Liver (tissue), 9 donors: ENCODE measurements around the gene CELF5. TPM values are rescaled to one million over a fixed set of nuclear protein-coding genes. Genes with fewer than 3 reads are reported as not detected.
"Not testable (repeated sequence)": the region's sequence is repeated elsewhere in the genome, so short reads cannot be mapped to it uniquely, and the experiment has no call there.

Source experiments
- DNase-seq: peaks from one replicate; pipeline ENCODE4 v3.0.0-alpha.2; 2017; ENCODE audit warnings: low spot score
- H3K27ac ChIP-seq, 2 donors: one replicate each; pipeline ENCODE4 v1.7.0; 2013; ENCODE audit warnings: inconsistent platforms in 2 of 2, low read length in 2 of 2, control low read depth in 1 of 2, low read depth in 1 of 2, mild to moderate bottlenecking in 1 of 2
- H3K27me3 ChIP-seq, 4 donors: one replicate each; pipeline versions ENCODE4 v1.6.1 to v1.7.0; 2013; ENCODE audit warnings: low read length in 3 of 4, inconsistent platforms in 1 of 4, mild to moderate bottlenecking in 1 of 4, moderate library complexity in 1 of 4; ENCODE audit not compliant: control insufficient read depth in 4 of 4, insufficient read depth in 4 of 4
- H3K36me3 ChIP-seq, 4 donors: one replicate each; pipeline versions ENCODE4 v1.6.1 to v1.7.0; 2013; ENCODE audit warnings: low read length in 3 of 4, mild to moderate bottlenecking in 3 of 4, low read depth in 1 of 4, moderate library complexity in 1 of 4; ENCODE audit not compliant: control insufficient read depth in 4 of 4, insufficient read depth in 3 of 4
- H3K4me1 ChIP-seq, 4 donors: one replicate each; pipeline versions ENCODE4 v1.6.1 to v1.7.0; 2013; ENCODE audit warnings: low read length in 3 of 4, mild to moderate bottlenecking in 3 of 4, moderate library complexity in 1 of 4; ENCODE audit not compliant: control insufficient read depth in 4 of 4, insufficient read depth in 4 of 4
- H3K4me3 ChIP-seq, 3 donors: one replicate each; pipeline versions ENCODE4 v1.6.1 to v1.7.0; 2013; ENCODE audit warnings: low read length in 3 of 3, control low read depth in 1 of 3, low read depth in 1 of 3, mild to moderate bottlenecking in 1 of 3
- H3K9ac ChIP-seq, 2 donors: one replicate each; pipeline ENCODE4 v1.7.0; 2013; ENCODE audit warnings: low read length in 2 of 2, mild to moderate bottlenecking in 2 of 2, moderate library complexity in 2 of 2, control low read depth in 1 of 2, low read depth in 1 of 2
- H3K9me3 ChIP-seq, 4 donors: one replicate each; pipeline versions ENCODE4 v1.6.1 to v1.7.0; 2013; ENCODE audit warnings: low read length in 3 of 4; ENCODE audit not compliant: control insufficient read depth in 4 of 4
- ATF3 ChIP-seq: IDR thresholded peaks from 2 replicates; pipeline ENCODE4 v1.6.1; 2016; ENCODE audit warnings: antibody characterized with exemption
- CTCF ChIP-seq: fragments of 150-350 bp; IDR thresholded peaks from 2 replicates; pipeline ENCODE4 v1.5.1; 2017; ENCODE audit warnings: improper control_type of control experiment, low read depth, low read length; ENCODE audit not compliant: missing input control
- EGR1 ChIP-seq, 2 donors: IDR thresholded peaks; 2 replicates each; pipeline ENCODE4 v1.6.1; 2016 to 2018; ENCODE audit warnings: antibody characterized with exemption in 2 of 2, low read depth in 2 of 2
- FOXA1 ChIP-seq: IDR thresholded peaks from 2 replicates; pipeline ENCODE4 v1.6.1; 2016; ENCODE audit warnings: antibody characterized with exemption
- FOXA2 ChIP-seq: IDR thresholded peaks from 2 replicates; pipeline ENCODE4 v1.6.1; 2016; ENCODE audit warnings: antibody characterized with exemption
- GABPA ChIP-seq, 2 donors: IDR thresholded peaks in 1 of 2; conservative IDR thresholded peaks in 1 of 2; 2 replicates each; pipeline ENCODE4 v1.6.1; 2016; ENCODE audit warnings: antibody characterized with exemption in 2 of 2, mild to moderate bottlenecking in 1 of 2, moderate library complexity in 1 of 2
- HNF4A ChIP-seq, 2 donors: conservative IDR thresholded peaks; 2 replicates each; pipeline ENCODE4 v1.6.1; 2016; ENCODE audit warnings: antibody characterized with exemption in 2 of 2, mild to moderate bottlenecking in 2 of 2
- HNF4G ChIP-seq: IDR thresholded peaks from 2 replicates; pipeline ENCODE4 v1.6.1; 2016; ENCODE audit warnings: antibody characterized with exemption
- JUND ChIP-seq, 2 donors: IDR thresholded peaks; 2 replicates each; pipeline ENCODE4 v1.6.1; 2016; ENCODE audit warnings: antibody characterized with exemption in 2 of 2
- MAX ChIP-seq: IDR thresholded peaks from 2 replicates; pipeline ENCODE4 v1.6.1; 2016; ENCODE audit warnings: antibody characterized with exemption
- NR2F2 ChIP-seq: IDR thresholded peaks from 2 replicates; pipeline ENCODE4 v1.6.1; 2016; ENCODE audit warnings: antibody characterized with exemption
- RAD21 ChIP-seq, 2 donors: IDR thresholded peaks; 2 replicates each; pipeline ENCODE4 v1.6.1; 2016; ENCODE audit warnings: antibody characterized with exemption in 2 of 2, mild to moderate bottlenecking in 2 of 2
- REST ChIP-seq: IDR thresholded peaks from 2 replicates; pipeline ENCODE4 v1.6.1; 2016; ENCODE audit warnings: antibody characterized with exemption, mild to moderate bottlenecking
- RXRA ChIP-seq, 2 donors: IDR thresholded peaks; 2 replicates each; pipeline ENCODE4 v1.6.1; 2017 to 2018; ENCODE audit warnings: antibody characterized with exemption in 2 of 2, mild to moderate bottlenecking in 1 of 2
- SP1 ChIP-seq: IDR thresholded peaks from 2 replicates; pipeline ENCODE4 v1.6.1; 2018; ENCODE audit warnings: antibody characterized with exemption, mild to moderate bottlenecking
- TAF1 ChIP-seq: conservative IDR thresholded peaks from 2 replicates; pipeline ENCODE4 v1.6.1; 2016; ENCODE audit warnings: antibody characterized with exemption, mild to moderate bottlenecking
- YY1 ChIP-seq: IDR thresholded peaks from 2 replicates; pipeline ENCODE4 v1.6.1; 2016; ENCODE audit warnings: antibody characterized with exemption, mild to moderate bottlenecking
- ZBTB33 ChIP-seq: IDR thresholded peaks from 2 replicates; pipeline ENCODE4 v1.6.1; 2016; ENCODE audit warnings: antibody characterized with exemption
- WGBS: extraction: QIAGEN DNeasy Blood & Tissue Kit; methylation state at CpG from one replicate; pipeline ENCODE4 v1.1.7; 2013; 5-methylcytosine and 5-hydroxymethylcytosine counted together
- polyA plus RNA-seq, 2 donors: library from polyadenylated mRNA; stranded (reverse) in 1 of 2; unstranded in 1 of 2; fragments of 200-250 nt in 1 of 2; fragments of >200 nt in 1 of 2; fragmentation: Nextera tagmentation in 1 of 2; extraction: Ambion mirVana in 1 of 2; gene quantifications; one replicate each; pipeline versions ENCODE4 v1.2.1 to v1.2.3, GENCODE V29; 2013 to 2015
- total RNA-seq, 2 donors: library from RNA; depleted of rRNA; stranded (reverse); fragments of >200 nt; gene quantifications; one replicate each; pipeline ENCODE4 v1.2.3, GENCODE V29; 2014
- donor health status: healthy.
- donor health status: healthy.
- donor health status: healthy.
- donor health status: healthy.
- donor health status: healthy.

The CELF5 gene
- total and polyA plus RNA-seq, 4 donors = 0.06 to 0.50 (median 0.26) TPM

GRCh38 chr19:3328743-3329142, 104.3 kb downstream of the CELF5 start:
- H3K27ac ChIP-seq = no peak overlapping the region
- no peak for DNase-seq
- no peaks in the 10 kb centered on the region for H3K9me3 ChIP-seq
- H3K36me3 ChIP-seq = no peaks in the 10 kb centered on the region
- TF ChIP-seq SP1 (no peak), MAX (no peak), RAD21 (IDR thresholded peaks at IDR 0.05) (no peak), ATF3 (no peak), REST (no peak), GABPA (IDR thresholded peaks at IDR 0.05 in 1 of 2, conservative IDR thresholded peaks at IDR 0.05 in 1 of 2) (no peak), NR2F2 (no peak), HNF4A (conservative IDR thresholded peaks at IDR 0.05) (no peak), HNF4G (no peak), ZBTB33 (no peak), FOXA2 (no peak), JUND (IDR thresholded peaks at IDR 0.05) (no peak), CTCF (no peak), TAF1 (no peak), RXRA (IDR thresholded peaks at IDR 0.05) (no peak)
- no peak overlapping the region for H3K9ac ChIP-seq
- 97% methylated on average over 3 of the region's 3 CpGs for WGBS
- no peaks in the 10 kb centered on the region for H3K27me3 ChIP-seq
- H3K4me3 ChIP-seq = no peak overlapping the region
- peaks cover 0 to 11% (median 8%) of the 10 kb centered on the region in 4 donors for H3K4me1 ChIP-seq

- no peak for DNase-seq
- H3K27ac ChIP-seq = no peak overlapping the region
- no peak overlapping the region for H3K9ac ChIP-seq
- peaks cover 2 to 13% (median 13%) of the 10 kb centered on the region in 4 donors for H3K4me1 ChIP-seq
- H3K9me3 ChIP-seq = no peaks in the 10 kb centered on the region
- TF ChIP-seq JUND (IDR thresholded peaks at IDR 0.05) (no peak), FOXA1 (no peak), HNF4G (no peak), YY1 (no peak), EGR1 (IDR thresholded peaks at IDR 0.05; ENCODE audit: low read depth in 2 of 2) (no peak), SP1 (no peak), NR2F2 (no peak), RXRA (IDR thresholded peaks at IDR 0.05) (no peak), REST (no peak)
- 92% methylated on average over 9 of the region's 9 CpGs for WGBS
- H3K4me3 ChIP-seq = no peak overlapping the region
- H3K36me3 ChIP-seq = no peaks in the 10 kb centered on the region
- H3K27me3 ChIP-seq = no peaks in the 10 kb centered on the region
Observed at GRCh38 chr19:3330047-3330446, 105.6 kb downstream of the CELF5 start.

- not testable (repeated sequence) for H3K36me3 ChIP-seq, H3K9me3 ChIP-seq, H3K4me3 ChIP-seq, H3K27ac ChIP-seq, H3K27me3 ChIP-seq, H3K9ac ChIP-seq, DNase-seq
- 93% methylated on average over 1 of the region's 1 CpG for whole genome bisulfite sequencing
- H3K4me1 ChIP-seq = peaks cover 13 to 32% (median 29%) of the 10 kb centered on the region in 4 donors
Observed at GRCh38 chr19:3332232-3332631, 107.8 kb downstream of the CELF5 start.
